Ishikawa (cell line): ENCODE data around the gene PLXNA4.

Source experiments
- EP300 ChIP-seq: IDR thresholded peaks from 2 replicates; pipeline ENCODE4 v1.6.1; 2012; ENCODE audit warnings: borderline replicate concordance
- FOXM1 ChIP-seq: IDR thresholded peaks from 2 replicates; pipeline ENCODE4 v1.6.1; 2012; ENCODE audit warnings: low read depth, borderline replicate concordance

DNA sequence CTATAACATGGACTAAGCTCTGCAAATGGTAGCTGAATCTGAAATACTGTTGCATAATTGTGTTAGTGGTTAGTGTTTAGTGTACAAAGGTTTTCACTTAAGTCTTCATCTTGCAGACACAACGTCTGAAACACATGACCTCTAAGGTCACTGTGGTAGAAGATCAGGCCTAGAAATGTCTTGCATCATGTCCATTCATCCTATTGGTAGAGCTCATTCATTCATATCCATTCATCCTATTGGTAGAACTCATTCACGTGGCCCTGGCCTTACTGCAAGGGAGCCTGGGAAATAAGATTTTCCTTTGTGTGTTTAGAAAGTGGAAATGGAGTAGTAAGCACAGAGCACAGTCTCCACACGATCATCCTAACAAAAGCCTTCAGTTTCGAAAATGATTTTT is 485.8 kb downstream of the PLXNA4 start:
- TF ChIP-seq EP300 (no peak), FOXM1 (no peak)
